Erythroblast (primary cell): ENCODE measurements around the gene RASA3.

Source experiments
- GATA1 ChIP-seq: IDR thresholded peaks from 2 replicates; pipeline ENCODE4 v1.6.1; 2011; ENCODE audit warnings: low read depth, mild to moderate bottlenecking, control low read depth, low read length, moderate library complexity
- POLR2A ChIP-seq: IDR thresholded peaks from 2 replicates; pipeline ENCODE4 v1.6.1; 2011; ENCODE audit warnings: mild to moderate bottlenecking, low read length

- TF ChIP-seq POLR2A (no peak), GATA1 (no peak)
These were observed 28.7 kb upstream of the RASA3 start for GRCh38 chr13:114161028-114161556.
